ENCODE results near the gene RBM4. TPM values are rescaled to one million over a fixed set of nuclear protein-coding genes. Genes with fewer than 3 reads are reported as not detected.
A peak's percentile ranks its signal among the peaks of the same experiment; 100 is the strongest.
"Not testable (repeated sequence)": the region's sequence is repeated elsewhere in the genome, so short reads cannot be mapped to it uniquely, and the experiment has no call there.

Gene RBM4
- polyA plus RNA-seq, 3 donors = 112 to 153 (median 153) TPM

DNA sequence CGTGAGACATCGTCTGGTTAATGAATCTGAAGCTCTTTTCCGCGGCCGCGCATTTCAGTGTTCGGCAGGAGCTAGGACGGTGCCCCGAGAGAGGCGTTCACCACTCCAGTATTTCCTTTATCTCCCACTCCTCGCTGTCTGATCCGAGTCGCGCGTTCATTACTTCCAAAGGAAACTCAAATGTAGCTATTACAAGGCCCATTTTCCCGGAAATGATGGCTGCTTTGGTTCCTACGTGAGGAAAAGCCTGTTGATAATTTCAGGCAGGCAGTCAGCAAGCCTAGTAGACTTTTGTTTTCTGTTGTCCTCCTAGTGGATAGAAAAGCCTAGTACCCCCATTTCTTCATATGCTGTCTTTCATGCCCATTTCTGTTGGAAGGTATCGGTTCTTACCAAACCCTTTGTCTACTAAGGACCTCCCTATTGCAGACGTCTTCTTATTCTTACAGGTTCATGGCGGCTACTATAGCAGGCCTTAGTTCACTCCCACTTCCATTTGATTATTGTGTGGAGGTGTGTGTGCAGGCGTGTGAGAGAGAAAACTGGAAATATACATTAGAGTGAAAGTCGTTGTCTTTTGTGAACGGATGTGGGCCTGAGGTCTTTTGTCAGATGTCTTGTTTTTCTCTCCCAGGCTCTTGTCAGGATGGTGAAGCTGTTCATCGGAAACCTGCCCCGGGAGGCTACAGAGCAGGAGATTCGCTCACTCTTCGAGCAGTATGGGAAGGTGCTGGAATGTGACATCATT is 737 bp downstream of the RBM4 start:
- no peaks in the 10 kb centered on the region for H3K27me3 ChIP-seq (ENCODE audit: control insufficient read depth in 2 of 2, insufficient read depth in 2 of 2, low read length in 2 of 2)
- peaks cover 96% of the 10 kb centered on the region for H3K79me2 ChIP-seq (ENCODE audit: insufficient read depth, low read length)
- intact Hi-C loops (cut with micrococcal nuclease) = loop anchor here in 1 of 2 donors (2.0 to 5.0 kb wide), 2 partner anchors 22 to 38 kb away; partner anchors contain the start of genes RBM14 and RBM4B
- H3K4me2 ChIP-seq (replicated peaks; ENCODE audit: extremely low read depth, low read length, poor library complexity, severe bottlenecking) = peak overlapping the region; percentile 88
- TF ChIP-seq, protein P1, sequence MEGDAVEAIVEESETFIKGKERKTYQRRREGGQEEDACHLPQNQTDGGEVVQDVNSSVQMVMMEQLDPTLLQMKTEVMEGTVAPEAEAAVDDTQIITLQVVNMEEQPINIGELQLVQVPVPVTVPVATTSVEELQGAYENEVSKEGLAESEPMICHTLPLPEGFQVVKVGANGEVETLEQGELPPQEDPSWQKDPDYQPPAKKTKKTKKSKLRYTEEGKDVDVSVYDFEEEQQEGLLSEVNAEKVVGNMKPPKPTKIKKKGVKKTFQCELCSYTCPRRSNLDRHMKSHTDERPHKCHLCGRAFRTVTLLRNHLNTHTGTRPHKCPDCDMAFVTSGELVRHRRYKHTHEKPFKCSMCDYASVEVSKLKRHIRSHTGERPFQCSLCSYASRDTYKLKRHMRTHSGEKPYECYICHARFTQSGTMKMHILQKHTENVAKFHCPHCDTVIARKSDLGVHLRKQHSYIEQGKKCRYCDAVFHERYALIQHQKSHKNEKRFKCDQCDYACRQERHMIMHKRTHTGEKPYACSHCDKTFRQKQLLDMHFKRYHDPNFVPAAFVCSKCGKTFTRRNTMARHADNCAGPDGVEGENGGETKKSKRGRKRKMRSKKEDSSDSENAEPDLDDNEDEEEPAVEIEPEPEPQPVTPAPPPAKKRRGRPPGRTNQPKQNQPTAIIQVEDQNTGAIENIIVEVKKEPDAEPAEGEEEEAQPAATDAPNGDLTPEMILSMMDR (IDR thresholded peaks at IDR 0.05) = no peak
- H3K36me3 ChIP-seq (replicated peaks in 1 of 2; ENCODE audit: control insufficient read depth in 1 of 2, insufficient read depth in 2 of 2, low read length in 2 of 2) = peaks cover 49 to 55% of the 10 kb centered on the region in 2 donors
- peaks cover 43 to 45% of the 10 kb centered on the region in 2 donors for H3K4me1 ChIP-seq (ENCODE audit: control insufficient read depth in 1 of 2, insufficient read depth in 2 of 2, low read length in 2 of 2)
- peak overlapping the region; percentile 81 to 99 (median 94) for H3K4me3 ChIP-seq (replicated peaks in 1 of 3; ENCODE audit: low read depth in 2 of 3, low read length in 3 of 3)
- H3K9me3 ChIP-seq (replicated peaks in 1 of 2; ENCODE audit: control insufficient read depth in 1 of 2, insufficient read depth in 1 of 2, low read length in 2 of 2) = no peaks in the 10 kb centered on the region
- H3K27ac ChIP-seq (ENCODE audit: low read depth in 1 of 2, low read length in 2 of 2) = peak overlapping the region; percentile 92 to 94
- Mint-ChIP-seq H3K36me3 (peaks cover 44 to 66% of the 10 kb centered on the region in 2 donors), H3K9me3 (peaks cover 0 to 2% (median 0%) of the 10 kb centered on the region in 7 donors), H3K4me3 (peak overlapping the region; percentile 95 to 98), H3K27me3 (ENCODE audit: low read depth in 3 of 3) (no peaks in the 10 kb centered on the region), H3K4me1 (peaks cover 53% of the 10 kb centered on the region), H3K27ac (peak overlapping the region; percentile 96 to 99 (median 98))
- peaks cover 76% of the 10 kb centered on the region for H4K20me1 ChIP-seq (ENCODE audit: insufficient read depth, low read length)
- H2AFZ ChIP-seq (ENCODE audit: insufficient read depth, low read depth, low read length, poor library complexity, severe bottlenecking) = peak overlapping the region; percentile 54
- H3K9ac ChIP-seq (ENCODE audit: insufficient read depth, low read length, poor library complexity, severe bottlenecking) = peak overlapping the region; percentile 88
- peak; percentile 16 to 29 (median 29) for DNase-seq
- WGBS (ENCODE audit: insufficient coverage) = under 1% methylated on average over 17 of the region's 27 CpGs

DNA sequence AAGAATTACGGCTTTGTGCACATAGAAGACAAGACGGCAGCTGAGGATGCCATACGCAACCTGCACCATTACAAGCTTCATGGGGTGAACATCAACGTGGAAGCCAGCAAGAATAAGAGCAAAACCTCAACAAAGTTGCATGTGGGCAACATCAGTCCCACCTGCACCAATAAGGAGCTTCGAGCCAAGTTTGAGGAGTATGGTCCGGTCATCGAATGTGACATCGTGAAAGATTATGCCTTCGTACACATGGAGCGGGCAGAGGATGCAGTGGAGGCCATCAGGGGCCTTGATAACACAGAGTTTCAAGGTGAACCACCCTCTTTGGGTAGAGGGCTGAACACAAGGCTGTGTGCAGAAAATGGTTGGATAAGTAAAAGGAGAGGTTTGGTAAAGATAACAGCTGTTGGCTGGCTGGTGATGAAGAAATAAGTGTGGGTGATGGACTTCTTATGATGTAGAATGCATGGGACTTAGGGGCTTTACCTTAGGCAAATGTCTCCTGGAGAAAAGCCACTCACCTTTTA is 1.4 kb downstream of the RBM4 start:
- peaks cover 43 to 45% of the 10 kb centered on the region in 2 donors for H3K4me1 ChIP-seq (ENCODE audit: control insufficient read depth in 1 of 2, insufficient read depth in 2 of 2, low read length in 2 of 2)
- H3K27ac Mint-ChIP-seq = peak overlapping the region in 5 of 7 donors; percentile 15 to 99 (median 96)
- 88% methylated on average over 7 of the region's 10 CpGs for WGBS (ENCODE audit: insufficient coverage)
- H4K20me1 ChIP-seq (ENCODE audit: insufficient read depth, low read length) = peaks cover 76% of the 10 kb centered on the region
- peaks cover 50 to 55% of the 10 kb centered on the region in 2 donors for H3K36me3 ChIP-seq (replicated peaks in 1 of 2; ENCODE audit: control insufficient read depth in 1 of 2, insufficient read depth in 2 of 2, low read length in 2 of 2)
- not testable (repeated sequence) for H2AFZ ChIP-seq (ENCODE audit: insufficient read depth, low read depth, low read length, poor library complexity, severe bottlenecking); H3K9me3 ChIP-seq (replicated peaks in 1 of 2; ENCODE audit: control insufficient read depth in 1 of 2, insufficient read depth in 1 of 2, low read length in 2 of 2); DNase-seq; H3K9ac ChIP-seq (ENCODE audit: insufficient read depth, low read length, poor library complexity, severe bottlenecking); H3K27me3 Mint-ChIP-seq (ENCODE audit: low read depth in 3 of 3); H3K27me3 ChIP-seq (ENCODE audit: control insufficient read depth in 2 of 2, insufficient read depth in 2 of 2, low read length in 2 of 2); H3K9me3 Mint-ChIP-seq
- peaks cover 96% of the 10 kb centered on the region for H3K79me2 ChIP-seq (ENCODE audit: insufficient read depth, low read length)
- H3K4me2 ChIP-seq (replicated peaks; ENCODE audit: extremely low read depth, low read length, poor library complexity, severe bottlenecking) = peak overlapping the region; percentile 88
- intact Hi-C loops (cut with micrococcal nuclease) = loop anchor here in 1 of 2 donors (2.0 to 5.0 kb wide), 2 partner anchors 23 to 37 kb away; partner anchors contain the start of genes RBM14 and RBM4B
- H3K4me3 ChIP-seq (replicated peaks in 1 of 3; ENCODE audit: low read depth in 2 of 3, low read length in 3 of 3) = peak overlapping the region in 2 of 3 experiments; percentile 94 to 99
- peak overlapping the region; percentile 70 to 95 for H3K4me3 Mint-ChIP-seq
- peaks cover 58% of the 10 kb centered on the region for H3K4me1 Mint-ChIP-seq
- peaks cover 45 to 65% of the 10 kb centered on the region in 2 donors for H3K36me3 Mint-ChIP-seq
- peak overlapping the region in 1 of 2 donors; percentile 92 for H3K27ac ChIP-seq (ENCODE audit: low read depth in 1 of 2, low read length in 2 of 2)

All from CD14-positive monocyte (primary cell).